K562 (cell line): ENCODE measurements around the gene SLC2A4RG. TPM values are rescaled to one million over a fixed set of nuclear protein-coding genes. Genes with fewer than 3 reads are reported as not detected.
A peak's percentile ranks its signal among the peaks of the same experiment; 100 is the strongest.

Experiments used
- BCL6 ChIP-seq: fragments of 250-450 bp; sonication (Bioruptor Pico); IDR thresholded peaks from 2 replicates; pipeline ENCODE4 v1.4.0; 2020
- CCNT2 ChIP-seq: IDR thresholded peaks from 2 replicates; pipeline ENCODE4 v1.6.1; 2011; ENCODE audit warnings: borderline replicate concordance, low read depth, mild to moderate bottlenecking, moderate library complexity, mixed read lengths, low read length; ENCODE audit not compliant: insufficient read length; ENCODE audit errors: extremely low read depth
- GABPA ChIP-seq: fragments of 200-800 bp; sonication (Bioruptor generic); conservative IDR thresholded peaks from 2 replicates; pipeline ENCODE4 v1.6.1; 2016; ENCODE audit warnings: low read depth, missing genetic modification characterization, missing compliant biosample characterization
- NR3C1 ChIP-seq: sonication (generic); formaldehyde crosslinking; IDR thresholded peaks from 2 replicates; pipeline ENCODE4 v1.8.1; 2022; ENCODE audit warnings: missing genetic modification reagents
- TRIM24 ChIP-seq, 2 experiments: fragments of 450-650 bp; IDR thresholded peaks; 2 replicates each; pipeline ENCODE4 v1.6.1; 2016
- ZFP30 ChIP-seq: fragments of 250-450 bp; sonication (Bioruptor Pico); IDR thresholded peaks from 2 replicates; pipeline ENCODE4 v1.8.0; 2022; ENCODE audit warnings: moderate library complexity, mild to moderate bottlenecking, inconsistent platforms, borderline replicate concordance
- ZNF445 ChIP-seq: fragments of 250-450 bp; sonication (Bioruptor Pico); IDR thresholded peaks from 2 replicates; pipeline ENCODE4 v1.4.0; 2020; ENCODE audit warnings: low read depth, mild to moderate bottlenecking, moderate library complexity
- ZNF583 ChIP-seq: fragments of 250-450 bp; sonication (Bioruptor Pico); IDR thresholded peaks from 2 replicates; pipeline ENCODE4 v1.4.0; 2020
- polyA plus RNA-seq, 8 experiments: library from polyadenylated mRNA; depleted of rRNA in 4 of 8; stranded (reverse) in 5 of 8; unstranded in 3 of 8; fragments of >200 nt; fragmentation: Nextera tagmentation in 2 of 8; fragmentation: Illumina TruSeq in 1 of 8; extraction: Ambion mirVana in 2 of 8; extraction: Trizol in 1 of 8; gene quantifications; 2 replicates each; pipeline versions ENCODE4 v1.2.1 to v1.2.3, GENCODE V29; 2011 to 2014; ENCODE audit warnings: inconsistent platforms in 1 of 8, missing spikeins in 1 of 8
- total RNA-seq, 7 experiments: library from RNA; depleted of rRNA in 6 of 7; stranded (reverse); fragments of >200 nt in 6 of 7; fragmentation: Illumina TruSeq in 2 of 7; extraction: Trizol in 2 of 7; gene quantifications; 2 replicates each; pipeline versions ENCODE4 v1.2.1 to v1.2.3, GENCODE V29; 2011 to 2021; ENCODE audit warnings: low replicate concordance in 1 of 7
- TF ChIP-seq, protein P1 (sequence below): fragments of 450-650 bp; conservative IDR thresholded peaks from 2 replicates; pipeline ENCODE4 v1.6.1; 2016; ENCODE audit warnings: missing genetic modification characterization, low read depth, mild to moderate bottlenecking, missing compliant biosample characterization, moderate library complexity
- TF ChIP-seq, protein P2 (sequence below): fragments of 450-650 bp; IDR thresholded peaks from 2 replicates; pipeline ENCODE4 v1.6.1; 2017; ENCODE audit warnings: antibody characterized with exemption, mild to moderate bottlenecking
- TF ChIP-seq, protein P3 (sequence below): fragments of 450-650 bp; IDR thresholded peaks from 2 replicates; pipeline ENCODE4 v1.7.1; 2018; ENCODE audit warnings: mild to moderate bottlenecking, low read depth; ENCODE audit not compliant: partially characterized antibody
- TF ChIP-seq, protein P4 (sequence below): fragments of 250-450 bp; sonication (Bioruptor Pico); IDR thresholded peaks from 2 replicates; pipeline ENCODE4 v1.8.0; 2022; ENCODE audit warnings: inconsistent platforms, mild to moderate bottlenecking, moderate library complexity, borderline replicate concordance
- TF ChIP-seq, protein P5 (sequence below): fragments of 450-650 bp; IDR thresholded peaks from 2 replicates; pipeline ENCODE4 v1.6.1; 2016
- TF ChIP-seq, protein P6 (sequence below): sonication (generic); formaldehyde crosslinking; IDR thresholded peaks from 2 replicates; pipeline ENCODE4 v1.4.0; 2020; ENCODE audit warnings: mild to moderate bottlenecking, missing genetic modification reagents

The SLC2A4RG gene
- total and polyA plus RNA-seq, 9 of the 15 experiments (the other 6 are each of a cell fraction or from before 2014, with no cell fraction given) = 0.34 to 97.3 (median 26.5) TPM

DNA sequence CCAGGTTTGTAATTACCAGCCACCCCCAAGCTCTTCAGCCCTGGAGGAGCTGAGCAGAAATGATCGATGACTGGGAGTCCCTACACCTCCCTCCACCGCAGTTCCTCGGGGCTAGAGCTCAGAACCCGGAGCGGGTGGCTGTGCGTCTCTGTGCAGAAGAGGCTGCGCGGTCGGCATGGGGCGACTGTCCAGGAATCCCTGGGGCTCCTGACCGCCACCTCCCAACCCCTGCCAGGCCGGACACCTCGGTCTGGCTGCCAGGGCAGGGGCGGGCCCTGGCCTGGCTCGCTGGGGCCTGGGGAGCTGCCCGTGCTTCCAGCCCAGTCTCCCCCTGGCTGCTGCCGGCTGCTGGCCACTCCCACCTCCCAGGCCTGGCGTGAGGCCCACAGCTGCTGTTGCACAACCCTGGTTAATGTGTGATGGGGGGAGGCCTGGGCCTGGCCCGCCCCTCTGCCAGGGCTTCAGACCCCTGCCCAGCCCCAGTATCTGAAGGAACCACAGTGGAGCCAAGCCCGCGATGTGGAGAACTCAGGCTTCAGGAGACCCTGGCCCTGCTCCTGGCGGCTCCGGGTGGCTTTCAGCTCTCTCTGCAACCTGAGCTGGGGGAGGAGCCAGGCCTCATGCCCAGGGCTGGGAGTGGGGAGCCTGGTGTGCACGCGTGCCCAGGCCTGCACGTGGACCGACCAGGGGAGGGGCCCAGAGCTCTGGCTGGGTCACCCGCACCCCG, 1.2 kb downstream of the SLC2A4RG start (continued):
- TF ChIP-seq, protein P1, sequence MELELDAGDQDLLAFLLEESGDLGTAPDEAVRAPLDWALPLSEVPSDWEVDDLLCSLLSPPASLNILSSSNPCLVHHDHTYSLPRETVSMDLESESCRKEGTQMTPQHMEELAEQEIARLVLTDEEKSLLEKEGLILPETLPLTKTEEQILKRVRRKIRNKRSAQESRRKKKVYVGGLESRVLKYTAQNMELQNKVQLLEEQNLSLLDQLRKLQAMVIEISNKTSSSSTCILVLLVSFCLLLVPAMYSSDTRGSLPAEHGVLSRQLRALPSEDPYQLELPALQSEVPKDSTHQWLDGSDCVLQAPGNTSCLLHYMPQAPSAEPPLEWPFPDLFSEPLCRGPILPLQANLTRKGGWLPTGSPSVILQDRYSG (tag) = no peak
- TF ChIP-seq ZNF583 (no peak), ZNF445 (CRISPR knock-in tag) (no peak), ZFP30 (CRISPR knock-in tag) (no peak), NR3C1 (CRISPR knock-in tag) (no peak), GABPA (no peak), CCNT2 (peak; percentile 64), TRIM24 (IDR thresholded peaks at IDR 0.05) (no peak), BCL6 (CRISPR knock-in tag) (no peak)
- TF ChIP-seq, protein P2, sequence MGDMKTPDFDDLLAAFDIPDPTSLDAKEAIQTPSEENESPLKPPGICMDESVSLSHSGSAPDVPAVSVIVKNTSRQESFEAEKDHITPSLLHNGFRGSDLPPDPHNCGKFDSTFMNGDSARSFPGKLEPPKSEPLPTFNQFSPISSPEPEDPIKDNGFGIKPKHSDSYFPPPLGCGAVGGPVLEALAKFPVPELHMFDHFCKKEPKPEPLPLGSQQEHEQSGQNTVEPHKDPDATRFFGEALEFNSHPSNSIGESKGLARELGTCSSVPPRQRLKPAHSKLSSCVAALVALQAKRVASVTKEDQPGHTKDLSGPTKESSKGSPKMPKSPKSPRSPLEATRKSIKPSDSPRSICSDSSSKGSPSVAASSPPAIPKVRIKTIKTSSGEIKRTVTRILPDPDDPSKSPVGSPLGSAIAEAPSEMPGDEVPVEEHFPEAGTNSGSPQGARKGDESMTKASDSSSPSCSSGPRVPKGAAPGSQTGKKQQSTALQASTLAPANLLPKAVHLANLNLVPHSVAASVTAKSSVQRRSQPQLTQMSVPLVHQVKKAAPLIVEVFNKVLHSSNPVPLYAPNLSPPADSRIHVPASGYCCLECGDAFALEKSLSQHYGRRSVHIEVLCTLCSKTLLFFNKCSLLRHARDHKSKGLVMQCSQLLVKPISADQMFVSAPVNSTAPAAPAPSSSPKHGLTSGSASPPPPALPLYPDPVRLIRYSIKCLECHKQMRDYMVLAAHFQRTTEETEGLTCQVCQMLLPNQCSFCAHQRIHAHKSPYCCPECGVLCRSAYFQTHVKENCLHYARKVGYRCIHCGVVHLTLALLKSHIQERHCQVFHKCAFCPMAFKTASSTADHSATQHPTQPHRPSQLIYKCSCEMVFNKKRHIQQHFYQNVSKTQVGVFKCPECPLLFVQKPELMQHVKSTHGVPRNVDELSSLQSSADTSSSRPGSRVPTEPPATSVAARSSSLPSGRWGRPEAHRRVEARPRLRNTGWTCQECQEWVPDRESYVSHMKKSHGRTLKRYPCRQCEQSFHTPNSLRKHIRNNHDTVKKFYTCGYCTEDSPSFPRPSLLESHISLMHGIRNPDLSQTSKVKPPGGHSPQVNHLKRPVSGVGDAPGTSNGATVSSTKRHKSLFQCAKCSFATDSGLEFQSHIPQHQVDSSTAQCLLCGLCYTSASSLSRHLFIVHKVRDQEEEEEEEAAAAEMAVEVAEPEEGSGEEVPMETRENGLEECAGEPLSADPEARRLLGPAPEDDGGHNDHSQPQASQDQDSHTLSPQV = 0 out of 2 replicates have a peak, but pooled peaks have one; percentile 28
- TF ChIP-seq, protein P3, sequence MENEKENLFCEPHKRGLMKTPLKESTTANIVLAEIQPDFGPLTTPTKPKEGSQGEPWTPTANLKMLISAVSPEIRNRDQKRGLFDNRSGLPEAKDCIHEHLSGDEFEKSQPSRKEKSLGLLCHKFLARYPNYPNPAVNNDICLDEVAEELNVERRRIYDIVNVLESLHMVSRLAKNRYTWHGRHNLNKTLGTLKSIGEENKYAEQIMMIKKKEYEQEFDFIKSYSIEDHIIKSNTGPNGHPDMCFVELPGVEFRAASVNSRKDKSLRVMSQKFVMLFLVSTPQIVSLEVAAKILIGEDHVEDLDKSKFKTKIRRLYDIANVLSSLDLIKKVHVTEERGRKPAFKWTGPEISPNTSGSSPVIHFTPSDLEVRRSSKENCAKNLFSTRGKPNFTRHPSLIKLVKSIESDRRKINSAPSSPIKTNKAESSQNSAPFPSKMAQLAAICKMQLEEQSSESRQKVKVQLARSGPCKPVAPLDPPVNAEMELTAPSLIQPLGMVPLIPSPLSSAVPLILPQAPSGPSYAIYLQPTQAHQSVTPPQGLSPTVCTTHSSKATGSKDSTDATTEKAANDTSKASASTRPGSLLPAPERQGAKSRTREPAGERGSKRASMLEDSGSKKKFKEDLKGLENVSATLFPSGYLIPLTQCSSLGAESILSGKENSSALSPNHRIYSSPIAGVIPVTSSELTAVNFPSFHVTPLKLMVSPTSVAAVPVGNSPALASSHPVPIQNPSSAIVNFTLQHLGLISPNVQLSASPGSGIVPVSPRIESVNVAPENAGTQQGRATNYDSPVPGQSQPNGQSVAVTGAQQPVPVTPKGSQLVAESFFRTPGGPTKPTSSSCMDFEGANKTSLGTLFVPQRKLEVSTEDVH = no peak
- TF ChIP-seq, protein P4, sequence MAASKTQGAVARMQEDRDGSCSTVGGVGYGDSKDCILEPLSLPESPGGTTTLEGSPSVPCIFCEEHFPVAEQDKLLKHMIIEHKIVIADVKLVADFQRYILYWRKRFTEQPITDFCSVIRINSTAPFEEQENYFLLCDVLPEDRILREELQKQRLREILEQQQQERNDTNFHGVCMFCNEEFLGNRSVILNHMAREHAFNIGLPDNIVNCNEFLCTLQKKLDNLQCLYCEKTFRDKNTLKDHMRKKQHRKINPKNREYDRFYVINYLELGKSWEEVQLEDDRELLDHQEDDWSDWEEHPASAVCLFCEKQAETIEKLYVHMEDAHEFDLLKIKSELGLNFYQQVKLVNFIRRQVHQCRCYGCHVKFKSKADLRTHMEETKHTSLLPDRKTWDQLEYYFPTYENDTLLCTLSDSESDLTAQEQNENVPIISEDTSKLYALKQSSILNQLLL = no peak
- TF ChIP-seq, protein P5, sequence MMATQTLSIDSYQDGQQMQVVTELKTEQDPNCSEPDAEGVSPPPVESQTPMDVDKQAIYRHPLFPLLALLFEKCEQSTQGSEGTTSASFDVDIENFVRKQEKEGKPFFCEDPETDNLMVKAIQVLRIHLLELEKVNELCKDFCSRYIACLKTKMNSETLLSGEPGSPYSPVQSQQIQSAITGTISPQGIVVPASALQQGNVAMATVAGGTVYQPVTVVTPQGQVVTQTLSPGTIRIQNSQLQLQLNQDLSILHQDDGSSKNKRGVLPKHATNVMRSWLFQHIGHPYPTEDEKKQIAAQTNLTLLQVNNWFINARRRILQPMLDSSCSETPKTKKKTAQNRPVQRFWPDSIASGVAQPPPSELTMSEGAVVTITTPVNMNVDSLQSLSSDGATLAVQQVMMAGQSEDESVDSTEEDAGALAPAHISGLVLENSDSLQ = peak; percentile 44; the same call in 1 of the 2 replicates
- TF ChIP-seq, protein P6, sequence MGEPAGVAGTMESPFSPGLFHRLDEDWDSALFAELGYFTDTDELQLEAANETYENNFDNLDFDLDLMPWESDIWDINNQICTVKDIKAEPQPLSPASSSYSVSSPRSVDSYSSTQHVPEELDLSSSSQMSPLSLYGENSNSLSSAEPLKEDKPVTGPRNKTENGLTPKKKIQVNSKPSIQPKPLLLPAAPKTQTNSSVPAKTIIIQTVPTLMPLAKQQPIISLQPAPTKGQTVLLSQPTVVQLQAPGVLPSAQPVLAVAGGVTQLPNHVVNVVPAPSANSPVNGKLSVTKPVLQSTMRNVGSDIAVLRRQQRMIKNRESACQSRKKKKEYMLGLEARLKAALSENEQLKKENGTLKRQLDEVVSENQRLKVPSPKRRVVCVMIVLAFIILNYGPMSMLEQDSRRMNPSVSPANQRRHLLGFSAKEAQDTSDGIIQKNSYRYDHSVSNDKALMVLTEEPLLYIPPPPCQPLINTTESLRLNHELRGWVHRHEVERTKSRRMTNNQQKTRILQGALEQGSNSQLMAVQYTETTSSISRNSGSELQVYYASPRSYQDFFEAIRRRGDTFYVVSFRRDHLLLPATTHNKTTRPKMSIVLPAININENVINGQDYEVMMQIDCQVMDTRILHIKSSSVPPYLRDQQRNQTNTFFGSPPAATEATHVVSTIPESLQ = peak; percentile 60; the same call in 1 of the 2 replicates
